Kidney (tissue), 14 donors: Measurements from ENCODE around the gene DLGAP1. TPM values are rescaled to one million over a fixed set of nuclear protein-coding genes. Genes with fewer than 3 reads are reported as not detected.

Experiments used
- DNase-seq, 5 donors: peaks; one replicate each; pipeline ENCODE4 v3.0.0-alpha.2; 2013 to 2020
- FAIRE-seq: peaks from 2 replicates; lab custom pipeline; 2012; peaks lifted over from hg19 to GRCh38; lab: Jason Lieb, UNC
- H3K27ac ChIP-seq, 2 donors: one replicate each; pipeline ENCODE4 v1.7.0; 2013; ENCODE audit warnings: low read depth in 2 of 2, low read length in 2 of 2, inconsistent platforms in 1 of 2
- H3K27me3 ChIP-seq: one replicate; pipeline ENCODE4 v1.7.1; 2013; ENCODE audit warnings: low read length, inconsistent platforms; ENCODE audit not compliant: control insufficient read depth, insufficient read depth
- H3K36me3 ChIP-seq, 3 donors: one replicate each; pipeline versions ENCODE4 v1.7.0 to v1.7.1; 2013; ENCODE audit warnings: low read length in 3 of 3, control low read depth in 1 of 3, inconsistent platforms in 1 of 3; ENCODE audit not compliant: insufficient read depth in 3 of 3, control insufficient read depth in 2 of 3
- H3K4me1 ChIP-seq, 3 donors: one replicate each; pipeline versions ENCODE4 v1.7.0 to v1.7.1; 2013; ENCODE audit warnings: low read length in 3 of 3, inconsistent platforms in 1 of 3, low read depth in 1 of 3; ENCODE audit not compliant: control insufficient read depth in 2 of 3, insufficient read depth in 2 of 3
- H3K4me3 ChIP-seq, 3 donors: one replicate each; pipeline versions ENCODE4 v1.7.0 to v1.8.1; 2013; ENCODE audit warnings: low read length in 3 of 3, control low read depth in 1 of 3, inconsistent platforms in 1 of 3
- H3K9ac ChIP-seq, 3 donors: one replicate each; pipeline versions ENCODE4 v1.7.0 to v1.7.1; 2013; ENCODE audit warnings: low read length in 3 of 3, control low read depth in 1 of 3, inconsistent platforms in 1 of 3
- H3K9me3 ChIP-seq, 3 donors: one replicate each; pipeline versions ENCODE4 v1.7.0 to v1.7.1; 2013; ENCODE audit warnings: low read length in 3 of 3, control low read depth in 1 of 3, inconsistent platforms in 1 of 3; ENCODE audit not compliant: control insufficient read depth in 2 of 3, insufficient read depth in 1 of 3
- intact Hi-C: fragments of 100-400 bp; cut with DNase I; formaldehyde crosslinking; loops from one replicate; pipeline ENCODE4 v1.11.1; 2022
- polyA plus RNA-seq: library from polyadenylated mRNA; stranded (reverse); fragments of 350-450 nt; fragmentation: Illumina TruSeq; extraction: RNeasy Lipid Tissue Mini Kit (QIAGEN cat#74804); gene quantifications from one replicate; pipeline ENCODE4 v1.2.3, GENCODE V29; 2014; ENCODE audit warnings: low read depth, low replicate concordance; ENCODE audit not compliant: insufficient read depth
- total RNA-seq: library from RNA; stranded (reverse); fragmentation: NEBNext Ultra II Directional; extraction: Animal tissue kit (Norgen Biotek cat#: 25700); gene quantifications from one replicate; pipeline ENCODE4 v1.2.1, GENCODE V29; 2021
- TF ChIP-seq, protein P1 (sequence below): IDR thresholded peaks from 3 replicates; pipeline ENCODE4 v1.5.1; 2012; ENCODE audit warnings: mild to moderate bottlenecking, moderate library complexity, borderline replicate concordance; ENCODE audit not compliant: insufficient read depth; ENCODE audit errors: extremely low read depth
- donor health status: control.
- donor health status: control.
- donor health status: control.
- donor health status: control.
- donor health status: control.
- donor health status: DM: yes; HTN: yes; CAD: no.
- donor health status: Normal renal cell carcinoma (clear cell type).

The DLGAP1 gene
- total and polyA plus RNA-seq, 2 donors from 2014 or later: 1.2 to 32.8 TPM

- TF ChIP-seq, protein P1, sequence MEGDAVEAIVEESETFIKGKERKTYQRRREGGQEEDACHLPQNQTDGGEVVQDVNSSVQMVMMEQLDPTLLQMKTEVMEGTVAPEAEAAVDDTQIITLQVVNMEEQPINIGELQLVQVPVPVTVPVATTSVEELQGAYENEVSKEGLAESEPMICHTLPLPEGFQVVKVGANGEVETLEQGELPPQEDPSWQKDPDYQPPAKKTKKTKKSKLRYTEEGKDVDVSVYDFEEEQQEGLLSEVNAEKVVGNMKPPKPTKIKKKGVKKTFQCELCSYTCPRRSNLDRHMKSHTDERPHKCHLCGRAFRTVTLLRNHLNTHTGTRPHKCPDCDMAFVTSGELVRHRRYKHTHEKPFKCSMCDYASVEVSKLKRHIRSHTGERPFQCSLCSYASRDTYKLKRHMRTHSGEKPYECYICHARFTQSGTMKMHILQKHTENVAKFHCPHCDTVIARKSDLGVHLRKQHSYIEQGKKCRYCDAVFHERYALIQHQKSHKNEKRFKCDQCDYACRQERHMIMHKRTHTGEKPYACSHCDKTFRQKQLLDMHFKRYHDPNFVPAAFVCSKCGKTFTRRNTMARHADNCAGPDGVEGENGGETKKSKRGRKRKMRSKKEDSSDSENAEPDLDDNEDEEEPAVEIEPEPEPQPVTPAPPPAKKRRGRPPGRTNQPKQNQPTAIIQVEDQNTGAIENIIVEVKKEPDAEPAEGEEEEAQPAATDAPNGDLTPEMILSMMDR: no peak
- FAIRE-seq (no peak), DNase-seq (no peak)
- Histone ChIP-seq H3K36me3 (no peaks in the 10 kb centered on the region), H3K9ac (no peak overlapping the region), H3K4me1 (no peaks in the 10 kb centered on the region), H3K4me3 (no peak overlapping the region), H3K9me3 (no peaks in the 10 kb centered on the region), H3K27me3 (no peaks in the 10 kb centered on the region), H3K27ac (no peak overlapping the region)
- intact Hi-C loops: no loop called here
These were observed 217.5 kb downstream of the DLGAP1 start for GRCh38 chr18:4237664-4238041.

DNA sequence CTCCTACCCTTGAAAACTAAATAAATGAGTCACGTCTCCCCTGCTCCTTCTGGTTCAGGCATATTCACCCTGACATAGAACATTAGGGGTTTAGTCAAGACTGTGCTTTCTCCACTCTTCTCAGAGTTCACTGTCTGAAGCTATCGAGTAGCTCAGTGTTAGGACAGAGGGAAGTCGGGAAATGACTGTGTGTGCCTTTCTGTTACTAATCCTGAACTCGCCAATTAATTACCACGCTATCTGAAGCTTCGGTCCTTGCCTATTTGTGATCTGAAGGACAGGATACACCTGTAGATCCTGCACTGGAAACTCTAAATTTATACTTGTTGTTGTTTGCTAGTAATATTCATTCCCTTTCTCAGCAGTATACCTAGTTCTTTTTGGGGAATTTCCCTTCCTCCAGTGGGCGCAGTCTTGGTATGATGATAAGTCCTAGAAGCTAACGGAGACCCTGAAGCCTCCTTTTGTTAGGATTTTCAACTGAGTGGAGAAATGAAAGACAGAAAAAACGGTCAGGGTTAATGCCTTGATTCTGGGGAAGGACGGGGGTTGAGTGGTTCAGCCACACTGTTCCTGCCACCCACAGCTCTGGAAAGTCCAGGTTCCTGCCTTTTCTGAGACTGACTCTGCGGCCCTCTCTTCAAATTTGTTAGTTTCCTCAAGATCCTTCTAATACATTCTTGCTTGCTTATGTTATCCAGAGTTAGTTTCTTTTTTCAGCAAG, 218.0 kb downstream of the DLGAP1 start:
- no peaks in the 10 kb centered on the region for H3K36me3 ChIP-seq
- TF ChIP-seq, protein P1: no peak
- H3K27me3 ChIP-seq: no peaks in the 10 kb centered on the region
- no peak overlapping the region for H3K4me3 ChIP-seq
- H3K4me1 ChIP-seq: no peaks in the 10 kb centered on the region
- DNase-seq (no peak), FAIRE-seq (no peak)
- H3K9ac ChIP-seq: no peak overlapping the region
- no peak overlapping the region for H3K27ac ChIP-seq
- intact Hi-C loops: no loop called here
- H3K9me3 ChIP-seq: no peaks in the 10 kb centered on the region

DNA sequence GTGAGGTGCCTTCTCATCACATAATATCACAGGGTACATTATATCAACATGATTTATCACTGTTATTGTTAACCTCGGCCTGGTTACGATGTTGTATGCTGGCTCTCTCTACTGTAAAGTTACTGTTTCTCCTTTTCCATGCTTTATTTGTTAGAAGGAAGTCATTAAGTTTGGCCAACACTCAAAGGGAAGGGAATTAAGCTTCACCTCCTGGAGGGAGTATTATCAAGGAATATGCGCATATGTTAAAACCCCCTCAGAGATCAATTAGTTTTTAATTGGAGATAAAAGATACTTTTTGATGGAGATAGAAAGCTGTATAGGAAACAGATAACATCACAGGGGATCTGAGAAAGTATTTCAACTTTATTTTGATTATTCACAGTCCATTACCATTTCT, 221.6 kb downstream of the DLGAP1 start:
- no peaks in the 10 kb centered on the region for H3K4me1 ChIP-seq
- no peaks in the 10 kb centered on the region for H3K9me3 ChIP-seq
- no peaks in the 10 kb centered on the region for H3K36me3 ChIP-seq
- H3K27ac ChIP-seq: no peak overlapping the region
- no peaks in the 10 kb centered on the region for H3K27me3 ChIP-seq
- H3K9ac ChIP-seq: no peak overlapping the region
- TF ChIP-seq, protein P1: no peak
- no peak for DNase-seq
- FAIRE-seq: no peak
- intact Hi-C loops: no loop called here
- H3K4me3 ChIP-seq: no peak overlapping the region

- TF ChIP-seq, protein P1: no peak
- H3K9me3 ChIP-seq: no peaks in the 10 kb centered on the region
- H3K36me3 ChIP-seq: no peaks in the 10 kb centered on the region
- H3K4me1 ChIP-seq: no peaks in the 10 kb centered on the region
- H3K27me3 ChIP-seq: no peaks in the 10 kb centered on the region
- no peak for FAIRE-seq
- H3K9ac ChIP-seq: no peak overlapping the region
- no peak overlapping the region for H3K4me3 ChIP-seq
- intact Hi-C loops: no loop called here
- H3K27ac ChIP-seq: no peak overlapping the region
- no peak for DNase-seq
These were observed 222.5 kb downstream of the DLGAP1 start for GRCh38 chr18:4232656-4233055.
